ENCODE measurements around the gene MT3.
A peak's percentile ranks its signal among the peaks of the same experiment; 100 is the strongest.

MT3 gene

DNA sequence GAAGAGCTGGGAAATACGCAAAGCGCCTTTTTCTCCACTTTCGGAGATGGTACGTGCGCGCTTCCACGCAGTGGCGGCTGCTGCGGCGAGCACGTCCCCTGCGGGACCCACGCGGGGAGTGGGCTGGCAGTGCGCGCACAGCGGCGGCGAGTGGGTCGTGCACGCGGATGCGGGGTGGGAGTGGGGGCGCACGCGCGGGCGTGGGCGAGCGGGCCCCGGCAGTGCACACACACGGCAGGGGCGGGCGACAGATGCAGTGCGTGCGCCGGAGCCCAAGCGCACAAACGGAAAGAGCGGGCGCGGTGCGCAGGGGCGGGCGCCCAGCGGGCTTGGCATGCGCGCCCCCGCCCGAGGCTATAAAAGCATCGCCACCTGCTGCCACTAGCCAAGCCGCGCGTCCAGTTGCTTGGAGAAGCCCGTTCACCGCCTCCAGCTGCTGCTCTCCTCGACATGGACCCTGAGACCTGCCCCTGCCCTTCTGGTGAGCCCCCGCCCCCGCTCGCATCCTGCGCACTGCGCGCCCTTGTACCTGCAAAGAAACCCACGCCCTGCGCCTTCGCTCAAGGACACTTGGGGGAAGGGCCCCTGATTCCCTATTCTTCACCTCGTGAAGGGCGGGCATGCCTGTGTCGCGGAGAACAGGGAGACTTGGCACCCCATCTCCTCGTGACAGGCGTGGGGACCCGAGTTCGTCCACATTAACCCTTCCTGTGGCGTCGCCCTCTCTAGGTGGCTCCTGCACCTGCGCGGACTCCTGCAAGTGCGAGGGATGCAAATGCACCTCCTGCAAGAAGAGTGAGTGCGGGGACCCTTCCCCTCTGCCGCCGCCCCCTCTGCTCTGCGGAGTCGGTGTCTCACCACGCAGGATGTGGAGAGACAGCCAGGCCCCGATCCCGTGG is at the start of gene MT3:
MT3 (plus strand) TSS at position 388 of the 899 bp plus-strand sequence; CDS start at position 451, 63 bp downstream.
- Histone ChIP-seq H3K36me3 (ENCODE audit: control insufficient read depth, insufficient read depth, low read length) (no peaks in the 10 kb centered on the region), H3K27ac (ENCODE audit: low read depth, low read length) (no peak within 1 kb of the TSS), H3K4me3 (ENCODE audit: low read depth, low read length) (peak within 1 kb of the TSS; percentile 57), H3K9ac (ENCODE audit: low read length) (no peak within 1 kb of the TSS), H3K27me3 (ENCODE audit: control insufficient read depth, insufficient read depth, low read length) (peaks cover 81% of the 10 kb centered on the region), H3K9me3 (ENCODE audit: control insufficient read depth, insufficient read depth, low read depth, low read length) (no peaks in the 10 kb centered on the region), H3K4me1 (ENCODE audit: control insufficient read depth, insufficient read depth, low read length) (0 out of 2 replicates have a peak, but pooled peaks cover 5% of the 10 kb centered on the region)

DNA sequence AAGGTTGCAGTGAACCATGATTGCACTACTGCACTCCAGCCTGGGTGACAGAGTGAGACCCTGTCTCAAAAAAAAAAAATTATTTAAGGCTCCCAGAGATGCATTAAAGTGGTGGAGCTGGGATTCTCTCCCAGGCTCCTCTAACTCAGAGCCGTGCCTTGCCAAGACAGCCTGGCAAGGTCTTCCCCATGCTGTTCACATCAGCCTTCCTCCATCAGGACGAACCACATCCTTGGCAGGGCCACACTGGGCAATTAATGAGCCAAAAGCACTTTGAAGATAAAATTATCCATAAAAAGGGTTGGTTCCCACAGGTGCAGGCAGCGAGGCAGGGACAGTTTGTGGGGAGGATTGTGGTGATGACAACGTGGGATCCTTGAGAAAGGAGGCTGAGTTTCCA is 49.7 kb upstream of the MT3 start:
- Histone ChIP-seq H3K27me3 (ENCODE audit: control insufficient read depth, insufficient read depth, low read length) (no peaks in the 10 kb centered on the region; the same call in 1 of the 2 replicates), H3K9me3 (ENCODE audit: control insufficient read depth, insufficient read depth, low read depth, low read length) (no peaks in the 10 kb centered on the region), H3K9ac (ENCODE audit: low read length) (no peak overlapping the region), H3K4me1 (ENCODE audit: control insufficient read depth, insufficient read depth, low read length) (no peaks in the 10 kb centered on the region), H3K36me3 (ENCODE audit: control insufficient read depth, insufficient read depth, low read length) (no peaks in the 10 kb centered on the region), H3K27ac (ENCODE audit: low read depth, low read length) (no peak overlapping the region), H3K4me3 (ENCODE audit: low read depth, low read length) (no peak overlapping the region)

DNA sequence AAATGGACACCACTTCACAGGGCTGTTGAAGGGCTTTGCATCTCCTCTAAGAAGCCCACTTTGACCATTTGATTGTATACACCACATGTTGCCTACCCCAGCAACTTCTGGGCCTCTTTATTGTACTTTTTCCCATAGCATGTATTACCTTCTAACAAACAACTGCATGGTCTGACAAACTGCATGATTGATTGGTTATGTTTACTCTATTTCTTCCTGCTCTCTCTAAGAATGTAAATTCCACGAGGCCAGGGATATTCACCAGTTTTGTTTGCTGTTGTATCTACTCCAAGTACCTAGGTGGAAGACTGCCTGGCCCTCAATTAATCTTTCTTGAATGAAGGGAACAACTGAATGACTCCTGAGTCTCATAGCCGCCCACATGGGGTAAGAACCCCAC is 47.3 kb upstream of the MT3 start:
- no peak overlapping the region for H3K9ac ChIP-seq (ENCODE audit: low read length)
- no peaks in the 10 kb centered on the region for H3K27me3 ChIP-seq (ENCODE audit: control insufficient read depth, insufficient read depth, low read length)
- no peak overlapping the region for H3K27ac ChIP-seq (ENCODE audit: low read depth, low read length)
- H3K4me3 ChIP-seq (ENCODE audit: low read depth, low read length) = no peak overlapping the region
- H3K36me3 ChIP-seq (ENCODE audit: control insufficient read depth, insufficient read depth, low read length) = no peaks in the 10 kb centered on the region
- peaks cover 5% of the 10 kb centered on the region for H3K4me1 ChIP-seq (ENCODE audit: control insufficient read depth, insufficient read depth, low read length)
- no peaks in the 10 kb centered on the region for H3K9me3 ChIP-seq (ENCODE audit: control insufficient read depth, insufficient read depth, low read depth, low read length)

DNA sequence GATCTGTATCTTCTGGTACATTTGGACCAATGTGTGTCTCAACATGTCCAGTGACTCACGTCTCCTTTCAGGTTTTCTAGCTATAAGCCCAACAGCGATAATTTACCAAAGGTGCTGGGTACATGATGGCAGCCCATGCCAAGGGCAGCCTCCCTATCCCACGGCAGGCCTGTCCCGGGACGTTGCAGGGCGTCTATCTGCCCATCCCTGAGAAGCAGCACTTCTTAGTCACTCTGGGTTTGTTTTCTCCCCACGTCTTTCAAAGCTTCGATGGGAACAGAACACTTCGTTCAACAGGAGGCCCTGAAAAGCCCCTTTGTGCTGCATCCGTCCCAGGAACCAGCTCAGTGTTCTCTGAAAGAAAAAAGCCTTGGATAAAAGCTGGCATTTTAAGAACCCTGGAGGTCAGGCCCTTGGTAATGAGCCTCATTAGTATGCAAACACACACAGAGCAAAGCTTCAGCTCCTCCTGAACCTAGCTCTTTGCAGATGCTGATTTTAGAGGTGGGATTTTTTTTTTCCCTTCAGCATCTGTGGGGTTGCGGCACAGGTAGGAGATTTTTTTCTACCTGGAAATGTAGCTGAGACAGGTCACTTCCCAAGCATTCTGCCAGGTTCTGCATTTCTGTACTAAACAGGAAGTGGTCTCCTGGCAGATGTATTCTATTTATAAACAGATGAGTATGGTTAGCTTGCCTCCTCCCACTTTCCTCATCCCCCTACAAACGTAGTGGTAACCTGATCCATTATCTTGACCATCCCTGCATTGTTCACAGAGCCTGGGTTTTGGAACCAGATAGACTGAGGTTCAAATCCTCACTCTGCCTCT is 42.0 kb upstream of the MT3 start:
- H3K27me3 ChIP-seq (ENCODE audit: control insufficient read depth, insufficient read depth, low read length) = no peaks in the 10 kb centered on the region
- peak overlapping the region; percentile 2 for H3K9ac ChIP-seq (ENCODE audit: low read length)
- peaks cover 21% of the 10 kb centered on the region for H3K4me1 ChIP-seq (ENCODE audit: control insufficient read depth, insufficient read depth, low read length)
- H3K4me3 ChIP-seq (ENCODE audit: low read depth, low read length) = peak overlapping the region; percentile 24; the same call in 1 of the 2 replicates
- H3K27ac ChIP-seq (ENCODE audit: low read depth, low read length) = peak overlapping the region; percentile 1; the same call in 1 of the 2 replicates
- no peaks in the 10 kb centered on the region for H3K36me3 ChIP-seq (ENCODE audit: control insufficient read depth, insufficient read depth, low read length)
- no peaks in the 10 kb centered on the region for H3K9me3 ChIP-seq (ENCODE audit: control insufficient read depth, insufficient read depth, low read depth, low read length)

DNA sequence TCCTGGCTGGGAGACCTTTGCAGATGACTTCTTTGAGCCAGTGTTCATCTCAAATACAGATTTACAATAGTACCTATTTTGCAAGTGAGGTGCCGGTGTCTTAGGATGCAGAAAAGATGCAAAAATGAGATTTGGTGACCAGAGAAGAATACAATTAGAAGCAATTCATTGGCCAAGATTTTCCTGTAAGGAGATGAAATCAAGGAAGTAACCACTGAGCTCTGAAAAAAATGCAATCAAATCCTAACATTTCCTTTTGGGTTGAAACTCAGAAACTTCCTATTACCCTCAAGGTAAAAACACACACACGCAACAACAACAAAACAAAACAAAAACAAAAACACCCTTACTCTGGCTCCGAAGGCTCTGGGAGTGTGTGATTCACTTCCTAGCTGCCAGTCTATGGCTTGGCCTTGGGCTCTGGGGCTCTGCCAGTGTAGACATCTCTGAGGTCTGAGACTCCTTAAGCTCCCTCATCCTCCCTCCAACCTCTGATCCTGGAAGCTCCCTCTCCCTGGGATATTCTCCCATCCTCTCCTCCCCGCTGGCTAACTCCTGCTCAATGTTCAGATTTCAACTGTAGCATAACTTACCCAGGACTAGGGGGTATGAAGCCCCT is 41.3 kb upstream of the MT3 start:
- no peaks in the 10 kb centered on the region for H3K36me3 ChIP-seq (ENCODE audit: control insufficient read depth, insufficient read depth, low read length)
- H3K4me3 ChIP-seq (ENCODE audit: low read depth, low read length) = peak overlapping the region; percentile 24; the same call in 1 of the 2 replicates
- H3K4me1 ChIP-seq (ENCODE audit: control insufficient read depth, insufficient read depth, low read length) = peaks cover 21% of the 10 kb centered on the region
- H3K27me3 ChIP-seq (ENCODE audit: control insufficient read depth, insufficient read depth, low read length) = no peaks in the 10 kb centered on the region
- H3K27ac ChIP-seq (ENCODE audit: low read depth, low read length) = no peak overlapping the region
- H3K9me3 ChIP-seq (ENCODE audit: control insufficient read depth, insufficient read depth, low read depth, low read length) = no peaks in the 10 kb centered on the region
- H3K9ac ChIP-seq (ENCODE audit: low read length) = peak overlapping the region; percentile 2

DNA sequence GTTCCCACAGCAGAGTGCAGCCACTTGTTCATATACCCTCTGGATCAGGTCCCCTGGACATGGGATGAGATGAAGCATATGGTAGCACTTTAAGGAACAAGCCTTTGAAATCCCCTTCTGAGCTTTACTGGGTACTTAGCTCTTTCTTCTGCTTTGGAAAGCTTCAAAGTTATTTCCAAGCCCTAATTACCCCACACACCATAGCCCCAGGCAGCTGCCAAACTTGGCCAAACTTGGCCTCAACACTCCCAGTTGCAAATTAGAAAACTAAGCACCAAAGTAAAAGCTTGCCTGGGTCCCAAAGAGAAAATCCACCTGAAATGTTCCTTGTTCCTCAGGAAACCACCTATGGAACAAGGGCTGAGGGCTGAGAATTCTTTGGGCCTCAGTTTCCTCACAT is 40.2 kb upstream of the MT3 start:
- Histone ChIP-seq H3K4me1 (ENCODE audit: control insufficient read depth, insufficient read depth, low read length) (peaks cover 21% of the 10 kb centered on the region), H3K9me3 (ENCODE audit: control insufficient read depth, insufficient read depth, low read depth, low read length) (no peaks in the 10 kb centered on the region), H3K27me3 (ENCODE audit: control insufficient read depth, insufficient read depth, low read length) (no peaks in the 10 kb centered on the region), H3K27ac (ENCODE audit: low read depth, low read length) (no peak overlapping the region), H3K9ac (ENCODE audit: low read length) (no peak overlapping the region), H3K36me3 (ENCODE audit: control insufficient read depth, insufficient read depth, low read length) (no peaks in the 10 kb centered on the region), H3K4me3 (ENCODE audit: low read depth, low read length) (no peak overlapping the region)

- Histone ChIP-seq H3K27me3 (ENCODE audit: control insufficient read depth, insufficient read depth, low read length) (no peaks in the 10 kb centered on the region; the same call in 1 of the 2 replicates), H3K9me3 (ENCODE audit: control insufficient read depth, insufficient read depth, low read depth, low read length) (no peaks in the 10 kb centered on the region), H3K36me3 (ENCODE audit: control insufficient read depth, insufficient read depth, low read length) (no peaks in the 10 kb centered on the region), H3K9ac (ENCODE audit: low read length) (no peak overlapping the region), H3K4me1 (ENCODE audit: control insufficient read depth, insufficient read depth, low read length) (peaks cover 21% of the 10 kb centered on the region), H3K4me3 (ENCODE audit: low read depth, low read length) (no peak overlapping the region), H3K27ac (ENCODE audit: low read depth, low read length) (no peak overlapping the region)
Observed at GRCh38 chr16:56549744-56550385, 39.5 kb upstream of the MT3 start.

GRCh38 chr16:56551796-56552738 is 37.3 kb upstream of the MT3 start:
- Histone ChIP-seq H3K9ac (ENCODE audit: low read length) (no peak overlapping the region), H3K4me1 (ENCODE audit: control insufficient read depth, insufficient read depth, low read length) (peaks cover 16% of the 10 kb centered on the region), H3K27ac (ENCODE audit: low read depth, low read length) (no peak overlapping the region), H3K27me3 (ENCODE audit: control insufficient read depth, insufficient read depth, low read length) (no peaks in the 10 kb centered on the region; the same call in 1 of the 2 replicates), H3K36me3 (ENCODE audit: control insufficient read depth, insufficient read depth, low read length) (no peaks in the 10 kb centered on the region), H3K4me3 (ENCODE audit: low read depth, low read length) (no peak overlapping the region), H3K9me3 (ENCODE audit: control insufficient read depth, insufficient read depth, low read depth, low read length) (no peaks in the 10 kb centered on the region)

DNA sequence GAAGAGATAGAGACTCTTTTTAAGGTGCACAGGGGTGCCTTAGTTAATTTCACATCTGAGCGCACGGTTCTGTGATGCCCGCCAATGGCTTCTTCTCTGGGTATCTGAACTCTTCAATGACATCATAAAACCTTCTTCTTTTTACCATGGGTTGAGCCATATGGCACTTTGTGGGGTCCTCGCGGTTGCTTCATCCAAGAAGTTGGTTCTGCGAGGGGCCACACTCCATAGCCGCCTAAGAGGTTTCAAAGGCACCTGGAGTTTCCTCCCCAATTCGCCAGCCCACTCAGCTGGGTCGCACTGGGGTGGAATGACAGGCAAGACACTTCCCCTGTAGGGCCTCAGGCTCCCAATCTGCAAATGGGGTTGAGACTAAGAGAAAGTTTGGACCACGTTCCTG is 34.9 kb upstream of the MT3 start:
- Histone ChIP-seq H3K9me3 (ENCODE audit: control insufficient read depth, insufficient read depth, low read depth, low read length) (no peaks in the 10 kb centered on the region), H3K4me1 (ENCODE audit: control insufficient read depth, insufficient read depth, low read length) (peaks cover 3% of the 10 kb centered on the region; the same call in 1 of the 2 replicates), H3K27me3 (ENCODE audit: control insufficient read depth, insufficient read depth, low read length) (no peaks in the 10 kb centered on the region; the same call in none of the 2 replicates), H3K9ac (ENCODE audit: low read length) (no peak overlapping the region), H3K36me3 (ENCODE audit: control insufficient read depth, insufficient read depth, low read length) (no peaks in the 10 kb centered on the region), H3K27ac (ENCODE audit: low read depth, low read length) (no peak overlapping the region), H3K4me3 (ENCODE audit: low read depth, low read length) (no peak overlapping the region)
